PC-9 (cell line): Measurements from ENCODE around the gene VSX2.

ENCODE experiments used
- EZH2 ChIP-seq: fragments of 200-600 bp; sonication (generic); IDR thresholded peaks from 2 replicates; pipeline ENCODE4 v1.8.0; 2017; ENCODE audit warnings: antibody characterized with exemption, low read depth
- TF ChIP-seq, protein P1 (sequence below): fragments of 200-600 bp; sonication (generic); conservative IDR thresholded peaks from 2 replicates; pipeline ENCODE4 v1.6.1; 2017; ENCODE audit warnings: mixed run types, antibody characterized with exemption, mild to moderate bottlenecking, moderate library complexity

DNA sequence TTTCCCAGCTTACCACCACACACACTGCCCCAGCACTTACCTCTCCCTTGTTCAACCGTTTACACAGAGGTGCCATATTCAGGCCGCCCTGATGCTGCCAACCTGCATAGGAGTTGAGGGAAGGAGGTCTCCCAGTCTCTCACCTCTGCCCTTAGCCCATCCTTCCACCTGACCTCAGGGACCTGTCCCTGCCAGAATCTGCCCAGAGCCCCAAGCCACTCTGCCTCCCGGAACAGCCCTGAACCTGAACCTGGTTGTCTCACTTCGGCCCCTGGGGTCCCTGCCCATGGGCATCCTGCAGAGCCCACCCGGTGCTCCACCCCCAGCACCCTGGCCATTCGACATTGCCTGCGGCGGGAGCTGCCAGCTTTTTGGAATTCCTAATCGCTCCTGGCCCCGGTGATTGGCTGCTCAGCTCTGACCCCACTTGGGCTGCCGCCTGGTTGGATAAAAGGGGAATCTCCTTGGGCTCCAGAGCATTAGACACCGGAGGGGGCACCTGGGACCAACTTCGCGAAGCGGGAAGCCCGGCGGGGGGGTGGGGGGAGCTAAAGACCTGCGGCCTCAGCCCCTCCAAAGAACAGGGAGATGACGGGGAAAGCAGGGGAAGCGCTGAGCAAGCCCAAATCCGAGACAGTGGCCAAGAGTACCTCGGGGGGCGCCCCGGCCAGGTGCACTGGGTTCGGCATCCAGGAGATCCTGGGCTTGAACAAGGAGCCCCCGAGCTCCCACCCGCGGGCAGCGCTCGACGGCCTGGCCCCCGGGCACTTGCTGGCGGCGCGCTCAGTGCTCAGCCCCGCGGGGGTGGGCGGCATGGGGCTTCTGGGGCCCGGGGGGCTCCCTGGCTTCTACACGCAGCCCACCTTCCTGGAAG, at the start of gene VSX2:
- TF ChIP-seq, protein P1, sequence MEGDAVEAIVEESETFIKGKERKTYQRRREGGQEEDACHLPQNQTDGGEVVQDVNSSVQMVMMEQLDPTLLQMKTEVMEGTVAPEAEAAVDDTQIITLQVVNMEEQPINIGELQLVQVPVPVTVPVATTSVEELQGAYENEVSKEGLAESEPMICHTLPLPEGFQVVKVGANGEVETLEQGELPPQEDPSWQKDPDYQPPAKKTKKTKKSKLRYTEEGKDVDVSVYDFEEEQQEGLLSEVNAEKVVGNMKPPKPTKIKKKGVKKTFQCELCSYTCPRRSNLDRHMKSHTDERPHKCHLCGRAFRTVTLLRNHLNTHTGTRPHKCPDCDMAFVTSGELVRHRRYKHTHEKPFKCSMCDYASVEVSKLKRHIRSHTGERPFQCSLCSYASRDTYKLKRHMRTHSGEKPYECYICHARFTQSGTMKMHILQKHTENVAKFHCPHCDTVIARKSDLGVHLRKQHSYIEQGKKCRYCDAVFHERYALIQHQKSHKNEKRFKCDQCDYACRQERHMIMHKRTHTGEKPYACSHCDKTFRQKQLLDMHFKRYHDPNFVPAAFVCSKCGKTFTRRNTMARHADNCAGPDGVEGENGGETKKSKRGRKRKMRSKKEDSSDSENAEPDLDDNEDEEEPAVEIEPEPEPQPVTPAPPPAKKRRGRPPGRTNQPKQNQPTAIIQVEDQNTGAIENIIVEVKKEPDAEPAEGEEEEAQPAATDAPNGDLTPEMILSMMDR = no peak
- TF ChIP-seq EZH2 = no peak
